ENCODE results near the gene UGT1A8.

DNA sequence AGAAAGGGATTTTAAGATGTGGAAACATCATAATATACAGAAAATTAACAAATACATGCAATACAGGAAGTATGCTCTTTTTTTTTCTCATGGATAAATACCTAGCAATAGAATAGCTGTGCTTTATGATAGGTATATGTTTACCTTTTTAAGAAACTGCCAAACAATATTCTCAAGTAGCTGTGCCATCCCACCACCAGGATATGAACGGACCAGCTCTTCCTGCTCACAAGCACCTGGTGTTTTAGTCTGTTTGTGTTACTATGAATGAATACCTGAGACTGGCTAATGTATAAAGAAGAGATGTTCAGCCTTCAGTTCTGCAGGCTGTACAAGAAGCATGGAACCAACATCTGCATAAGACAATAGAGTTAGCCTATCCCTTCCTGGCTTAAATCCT is 19.9 kb upstream of the UGT1A8 start:
- no peak for TF ChIP-seq EZH2 (IDR thresholded peaks at IDR 0.05)
- TF ChIP-seq FOXP2 (optimal IDR thresholded peaks at IDR 0.05; ENCODE audit: control extremely low read depth, extremely low read length, insufficient read depth), result no peak

All from SK-N-MC (cell line).